HepG2 (cell line): ENCODE data around the gene ADGRG6.

ENCODE experiments used
- CTCF ChIP-seq: sonication (generic); formaldehyde crosslinking; IDR thresholded peaks from 2 replicates; pipeline ENCODE4 v1.5.0; 2020; ENCODE audit warnings: mild to moderate bottlenecking, missing genetic modification reagents, moderate library complexity
- GMEB1 ChIP-seq: sonication (generic); formaldehyde crosslinking; IDR thresholded peaks from 2 replicates; pipeline ENCODE4 v1.5.1; 2020; ENCODE audit warnings: missing genetic modification reagents, mild to moderate bottlenecking, borderline replicate concordance
- NFRKB ChIP-seq: fragments of 450-650 bp; IDR thresholded peaks from 2 replicates; pipeline ENCODE4 v1.6.1; 2017
- POLR2A ChIP-seq, 2 experiments: IDR thresholded peaks; 2 replicates each; pipeline ENCODE4 v1.6.1; 2011; ENCODE audit warnings: low read depth in 2 of 2, low read length in 2 of 2, mild to moderate bottlenecking in 1 of 2, moderate library complexity in 1 of 2; ENCODE audit not compliant: insufficient read depth in 1 of 2
- SMAD3 ChIP-seq: sonication (generic); formaldehyde crosslinking; IDR thresholded peaks from 2 replicates; pipeline ENCODE4 v1.4.0; 2020; ENCODE audit warnings: missing genetic modification reagents
- STAT6 ChIP-seq: sonication (generic); formaldehyde crosslinking; IDR thresholded peaks from 2 replicates; pipeline ENCODE4 v1.4.0; 2020; ENCODE audit warnings: missing genetic modification reagents, mild to moderate bottlenecking, borderline replicate concordance
- TBL1XR1 ChIP-seq: fragments of 150-350 bp; IDR thresholded peaks from 2 replicates; pipeline ENCODE4 v1.6.1; 2014; ENCODE audit warnings: borderline replicate concordance, low read length; ENCODE audit not compliant: partially characterized antibody
- ZBTB7B ChIP-seq: sonication (generic); formaldehyde crosslinking; IDR thresholded peaks from 2 replicates; pipeline ENCODE4 v1.4.0; 2020; ENCODE audit warnings: missing genetic modification reagents
- ZZZ3 ChIP-seq: sonication (generic); formaldehyde crosslinking; IDR thresholded peaks from 2 replicates; pipeline ENCODE4 v1.4.0; 2020; ENCODE audit warnings: missing genetic modification reagents, mild to moderate bottlenecking, borderline replicate concordance
- TF ChIP-seq, protein P1 (sequence below): sonication (generic); formaldehyde crosslinking; IDR thresholded peaks from 2 replicates; pipeline ENCODE4 v1.4.0; 2020; ENCODE audit warnings: missing genetic modification reagents
- TF ChIP-seq, protein P2 (sequence below): sonication (generic); formaldehyde crosslinking; IDR thresholded peaks from 2 replicates; pipeline ENCODE4 v1.5.0; 2020; ENCODE audit warnings: mild to moderate bottlenecking, missing genetic modification reagents
- TF ChIP-seq, protein P3 (sequence below): sonication (generic); formaldehyde crosslinking; IDR thresholded peaks from 2 replicates; pipeline ENCODE4 v1.4.0; 2020; ENCODE audit warnings: missing genetic modification reagents, borderline replicate concordance

GRCh38 chr6:142438898-142439297 is 137.1 kb downstream of the ADGRG6 start:
- TF ChIP-seq STAT6 (CRISPR knock-in tag) (no peak), NFRKB (no peak), ZZZ3 (no peak), CTCF (CRISPR knock-in tag) (no peak), SMAD3 (CRISPR knock-in tag) (no peak), GMEB1 (CRISPR knock-in tag) (no peak), ZBTB7B (CRISPR knock-in tag) (no peak), TBL1XR1 (no peak), POLR2A (IDR thresholded peaks at IDR 0.05; ENCODE audit: insufficient read depth in 1 of 2, low read depth in 2 of 2, low read length in 2 of 2) (no peak)
- TF ChIP-seq, protein P1, sequence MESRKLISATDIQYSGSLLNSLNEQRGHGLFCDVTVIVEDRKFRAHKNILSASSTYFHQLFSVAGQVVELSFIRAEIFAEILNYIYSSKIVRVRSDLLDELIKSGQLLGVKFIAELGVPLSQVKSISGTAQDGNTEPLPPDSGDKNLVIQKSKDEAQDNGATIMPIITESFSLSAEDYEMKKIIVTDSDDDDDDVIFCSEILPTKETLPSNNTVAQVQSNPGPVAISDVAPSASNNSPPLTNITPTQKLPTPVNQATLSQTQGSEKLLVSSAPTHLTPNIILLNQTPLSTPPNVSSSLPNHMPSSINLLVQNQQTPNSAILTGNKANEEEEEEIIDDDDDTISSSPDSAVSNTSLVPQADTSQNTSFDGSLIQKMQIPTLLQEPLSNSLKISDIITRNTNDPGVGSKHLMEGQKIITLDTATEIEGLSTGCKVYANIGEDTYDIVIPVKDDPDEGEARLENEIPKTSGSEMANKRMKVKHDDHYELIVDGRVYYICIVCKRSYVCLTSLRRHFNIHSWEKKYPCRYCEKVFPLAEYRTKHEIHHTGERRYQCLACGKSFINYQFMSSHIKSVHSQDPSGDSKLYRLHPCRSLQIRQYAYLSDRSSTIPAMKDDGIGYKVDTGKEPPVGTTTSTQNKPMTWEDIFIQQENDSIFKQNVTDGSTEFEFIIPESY = no peak
- TF ChIP-seq, protein P2, sequence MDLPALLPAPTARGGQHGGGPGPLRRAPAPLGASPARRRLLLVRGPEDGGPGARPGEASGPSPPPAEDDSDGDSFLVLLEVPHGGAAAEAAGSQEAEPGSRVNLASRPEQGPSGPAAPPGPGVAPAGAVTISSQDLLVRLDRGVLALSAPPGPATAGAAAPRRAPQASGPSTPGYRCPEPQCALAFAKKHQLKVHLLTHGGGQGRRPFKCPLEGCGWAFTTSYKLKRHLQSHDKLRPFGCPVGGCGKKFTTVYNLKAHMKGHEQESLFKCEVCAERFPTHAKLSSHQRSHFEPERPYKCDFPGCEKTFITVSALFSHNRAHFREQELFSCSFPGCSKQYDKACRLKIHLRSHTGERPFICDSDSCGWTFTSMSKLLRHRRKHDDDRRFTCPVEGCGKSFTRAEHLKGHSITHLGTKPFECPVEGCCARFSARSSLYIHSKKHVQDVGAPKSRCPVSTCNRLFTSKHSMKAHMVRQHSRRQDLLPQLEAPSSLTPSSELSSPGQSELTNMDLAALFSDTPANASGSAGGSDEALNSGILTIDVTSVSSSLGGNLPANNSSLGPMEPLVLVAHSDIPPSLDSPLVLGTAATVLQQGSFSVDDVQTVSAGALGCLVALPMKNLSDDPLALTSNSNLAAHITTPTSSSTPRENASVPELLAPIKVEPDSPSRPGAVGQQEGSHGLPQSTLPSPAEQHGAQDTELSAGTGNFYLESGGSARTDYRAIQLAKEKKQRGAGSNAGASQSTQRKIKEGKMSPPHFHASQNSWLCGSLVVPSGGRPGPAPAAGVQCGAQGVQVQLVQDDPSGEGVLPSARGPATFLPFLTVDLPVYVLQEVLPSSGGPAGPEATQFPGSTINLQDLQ = no peak
- TF ChIP-seq, protein P3, sequence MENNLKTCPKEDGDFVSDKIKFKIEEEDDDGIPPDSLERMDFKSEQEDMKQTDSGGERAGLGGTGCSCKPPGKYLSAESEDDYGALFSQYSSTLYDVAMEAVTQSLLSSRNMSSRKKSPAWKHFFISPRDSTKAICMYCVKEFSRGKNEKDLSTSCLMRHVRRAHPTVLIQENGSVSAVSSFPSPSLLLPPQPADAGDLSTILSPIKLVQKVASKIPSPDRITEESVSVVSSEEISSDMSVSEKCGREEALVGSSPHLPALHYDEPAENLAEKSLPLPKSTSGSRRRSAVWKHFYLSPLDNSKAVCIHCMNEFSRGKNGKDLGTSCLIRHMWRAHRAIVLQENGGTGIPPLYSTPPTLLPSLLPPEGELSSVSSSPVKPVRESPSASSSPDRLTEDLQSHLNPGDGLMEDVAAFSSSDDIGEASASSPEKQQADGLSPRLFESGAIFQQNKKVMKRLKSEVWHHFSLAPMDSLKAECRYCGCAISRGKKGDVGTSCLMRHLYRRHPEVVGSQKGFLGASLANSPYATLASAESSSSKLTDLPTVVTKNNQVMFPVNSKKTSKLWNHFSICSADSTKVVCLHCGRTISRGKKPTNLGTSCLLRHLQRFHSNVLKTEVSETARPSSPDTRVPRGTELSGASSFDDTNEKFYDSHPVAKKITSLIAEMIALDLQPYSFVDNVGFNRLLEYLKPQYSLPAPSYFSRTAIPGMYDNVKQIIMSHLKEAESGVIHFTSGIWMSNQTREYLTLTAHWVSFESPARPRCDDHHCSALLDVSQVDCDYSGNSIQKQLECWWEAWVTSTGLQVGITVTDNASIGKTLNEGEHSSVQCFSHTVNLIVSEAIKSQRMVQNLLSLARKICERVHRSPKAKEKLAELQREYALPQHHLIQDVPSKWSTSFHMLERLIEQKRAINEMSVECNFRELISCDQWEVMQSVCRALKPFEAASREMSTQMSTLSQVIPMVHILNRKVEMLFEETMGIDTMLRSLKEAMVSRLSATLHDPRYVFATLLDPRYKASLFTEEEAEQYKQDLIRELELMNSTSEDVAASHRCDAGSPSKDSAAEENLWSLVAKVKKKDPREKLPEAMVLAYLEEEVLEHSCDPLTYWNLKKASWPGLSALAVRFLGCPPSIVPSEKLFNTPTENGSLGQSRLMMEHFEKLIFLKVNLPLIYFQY (CRISPR knock-in tag) = no peak
